Activated naive CD4-positive, alpha-beta T cell treated with anti-CD3 and anti-CD28 coated beads, Interleukin-2, amount 10 ng/mL, durations not matched to agents 7 days and 5 days (primary cell): ENCODE data around the gene ST3GAL2.

ENCODE experiments used
- CTCF ChIA-PET: fragments of 350-600 bp; sonication (Branson Sonifier 250); formaldehyde crosslinking; loops from one replicate; lab custom pipeline; 2021; ENCODE audit warnings: antibody characterized with exemption; lab: Charles Lee
- DNase-seq: peaks from one replicate; pipeline ENCODE4 v3.0.0-alpha.2; 2020
- H3K27ac Mint-ChIP-seq: one replicate; pipeline ENCODE4 v1.8.0; 2021; ENCODE audit warnings: mild to moderate bottlenecking, moderate library complexity, mixed read lengths
- H3K27me3 Mint-ChIP-seq: one replicate; pipeline ENCODE4 v1.8.0; 2021; ENCODE audit warnings: mild to moderate bottlenecking, mixed read lengths
- H3K36me3 Mint-ChIP-seq: one replicate; pipeline ENCODE4 v1.8.0; 2021; ENCODE audit warnings: mixed read lengths
- H3K4me1 Mint-ChIP-seq: one replicate; pipeline ENCODE4 v1.8.0; 2021; ENCODE audit warnings: mixed read lengths
- H3K4me3 Mint-ChIP-seq: one replicate; pipeline ENCODE4 v1.8.0; 2021; ENCODE audit warnings: mild to moderate bottlenecking, moderate library complexity, mixed read lengths
- H3K9me3 Mint-ChIP-seq: one replicate; pipeline ENCODE4 v1.8.0; 2021; ENCODE audit warnings: mixed read lengths

Gene ST3GAL2

GRCh38 chr16:70402916-70403659 lies 35.8 kb downstream of the ST3GAL2 start:
- H3K36me3 Mint-ChIP-seq, result peaks cover 15% of the 10 kb centered on the region
- no peak overlapping the region for H3K4me3 Mint-ChIP-seq
- H3K4me1 Mint-ChIP-seq, result peaks cover 53% of the 10 kb centered on the region
- CTCF ChIA-PET, result interaction anchor here (0.8 to 1.3 kb wide), 2 partner anchors 10 to 151 kb away, joined by 3 read pairs; partner anchors contain the start of gene EXOSC6
- no peak overlapping the region for H3K27ac Mint-ChIP-seq
- DNase-seq, result no peak
- H3K9me3 Mint-ChIP-seq, result no peaks in the 10 kb centered on the region
- no peaks in the 10 kb centered on the region for H3K27me3 Mint-ChIP-seq

GRCh38 chr16:70399951-70400350 lies 38.9 kb downstream of the ST3GAL2 start:
- peaks cover 31% of the 10 kb centered on the region for H3K4me1 Mint-ChIP-seq
- H3K4me3 Mint-ChIP-seq, result no peak overlapping the region
- H3K9me3 Mint-ChIP-seq, result no peaks in the 10 kb centered on the region
- DNase-seq, result no peak
- H3K36me3 Mint-ChIP-seq, result peaks cover 10% of the 10 kb centered on the region
- H3K27ac Mint-ChIP-seq, result no peak overlapping the region
- H3K27me3 Mint-ChIP-seq, result no peaks in the 10 kb centered on the region
- CTCF ChIA-PET, result interaction anchor here (1.8 kb wide), 1 partner anchor 8 kb away, joined by 6 read pairs; no protein-coding TSS in a partner anchor

GRCh38 chr16:70399381-70399780 lies 39.5 kb downstream of the ST3GAL2 start:
- CTCF ChIA-PET, result interaction anchor here (0.8 kb wide), 1 partner anchor 9 kb away, joined by 3 read pairs; no protein-coding TSS in a partner anchor
- Mint-ChIP-seq H3K36me3 (peaks cover 10% of the 10 kb centered on the region), H3K4me1 (peaks cover 25% of the 10 kb centered on the region)

GRCh38 chr16:70398177-70398743 lies 40.6 kb downstream of the ST3GAL2 start:
- Mint-ChIP-seq H3K27ac (no peak overlapping the region), H3K27me3 (no peaks in the 10 kb centered on the region), H3K4me3 (no peak overlapping the region), H3K9me3 (no peaks in the 10 kb centered on the region), H3K4me1 (peaks cover 15% of the 10 kb centered on the region), H3K36me3 (peaks cover 10% of the 10 kb centered on the region)
- CTCF ChIA-PET, result interaction anchor here (0.6 to 1.6 kb wide), 4 partner anchors 8 to 71 kb away, joined by 3 to 4 read pairs (median 3); no protein-coding TSS in a partner anchor
- no peak for DNase-seq

More at GRCh38 chr16:70399381-70399780, 39.5 kb downstream of the ST3GAL2 start:
- Mint-ChIP-seq H3K27me3 (no peaks in the 10 kb centered on the region), H3K4me3 (no peak overlapping the region), H3K27ac (no peak overlapping the region), H3K9me3 (no peaks in the 10 kb centered on the region)
- no peak for DNase-seq

- Mint-ChIP-seq H3K36me3 (peaks cover 5% of the 10 kb centered on the region), H3K27ac (no peak overlapping the region), H3K9me3 (no peaks in the 10 kb centered on the region), H3K27me3 (no peaks in the 10 kb centered on the region), H3K4me1 (peaks cover 5% of the 10 kb centered on the region), H3K4me3 (no peak overlapping the region)
- DNase-seq, result no peak
- CTCF ChIA-PET, result interaction anchor here (0.7 to 1.6 kb wide), 3 partner anchors 15 to 82 kb away, joined by 3 to 5 read pairs (median 4); no protein-coding TSS in a partner anchor
These were observed 42.5 kb downstream of the ST3GAL2 start for GRCh38 chr16:70396246-70396904.

GRCh38 chr16:70395345-70395901 lies 43.5 kb downstream of the ST3GAL2 start:
- CTCF ChIA-PET, result interaction anchor here (0.6 to 2.0 kb wide), 9 partner anchors 13 to 259 kb away, joined by 3 to 14 read pairs (median 3); partner anchors contain the start of gene FCSK
- H3K36me3 Mint-ChIP-seq, result peaks cover 5% of the 10 kb centered on the region
- H3K4me3 Mint-ChIP-seq, result no peak overlapping the region
- H3K27me3 Mint-ChIP-seq, result no peaks in the 10 kb centered on the region
- H3K4me1 Mint-ChIP-seq, result no peaks in the 10 kb centered on the region
- peak overlapping the region; percentile 38 for H3K27ac Mint-ChIP-seq
- H3K9me3 Mint-ChIP-seq, result no peaks in the 10 kb centered on the region
- DNase-seq, result peak; percentile 71

- Mint-ChIP-seq H3K4me1 (no peaks in the 10 kb centered on the region), H3K9me3 (no peaks in the 10 kb centered on the region), H3K4me3 (no peak overlapping the region), H3K36me3 (peaks cover 5% of the 10 kb centered on the region), H3K27ac (no peak overlapping the region), H3K27me3 (no peaks in the 10 kb centered on the region)
- DNase-seq, result no peak
- CTCF ChIA-PET, result interaction anchor here (0.6 to 2.0 kb wide), 12 partner anchors 13 to 260 kb away, joined by 3 to 14 read pairs (median 4); partner anchors contain the start of gene FCSK
These were observed 44.0 kb downstream of the ST3GAL2 start for GRCh38 chr16:70394853-70395252.

GRCh38 chr16:70393662-70394061 lies 45.2 kb downstream of the ST3GAL2 start:
- Mint-ChIP-seq H3K36me3 (peaks cover 5% of the 10 kb centered on the region), H3K27me3 (no peaks in the 10 kb centered on the region), H3K27ac (no peak overlapping the region), H3K4me1 (no peaks in the 10 kb centered on the region), H3K9me3 (no peaks in the 10 kb centered on the region), H3K4me3 (no peak overlapping the region)
- CTCF ChIA-PET, result interaction anchor here (0.8 to 2.0 kb wide), 11 partner anchors 9 to 261 kb away, joined by 3 to 14 read pairs (median 4); partner anchors contain the start of gene FCSK
- DNase-seq, result no peak

- H3K27ac Mint-ChIP-seq, result no peak overlapping the region
- H3K4me3 Mint-ChIP-seq, result no peak overlapping the region
- H3K9me3 Mint-ChIP-seq, result no peaks in the 10 kb centered on the region
- peaks cover 10% of the 10 kb centered on the region for H3K36me3 Mint-ChIP-seq
- no peak for DNase-seq
- H3K4me1 Mint-ChIP-seq, result no peaks in the 10 kb centered on the region
- CTCF ChIA-PET, result interaction anchor here (1.2 to 1.8 kb wide), 5 partner anchors 8 to 31 kb away, joined by 3 to 6 read pairs (median 4); no protein-coding TSS in a partner anchor
- H3K27me3 Mint-ChIP-seq, result no peaks in the 10 kb centered on the region
These were observed 46.3 kb downstream of the ST3GAL2 start for GRCh38 chr16:70392606-70393005.

GRCh38 chr16:70391881-70392481 lies 46.9 kb downstream of the ST3GAL2 start:
- no peaks in the 10 kb centered on the region for H3K27me3 Mint-ChIP-seq
- no peak for DNase-seq
- peaks cover 10% of the 10 kb centered on the region for H3K36me3 Mint-ChIP-seq
- CTCF ChIA-PET, result interaction anchor here (1.2 to 1.8 kb wide), 4 partner anchors 9 to 31 kb away, joined by 3 to 6 read pairs (median 4); no protein-coding TSS in a partner anchor
- H3K4me3 Mint-ChIP-seq, result no peak overlapping the region
- no peak overlapping the region for H3K27ac Mint-ChIP-seq
- H3K9me3 Mint-ChIP-seq, result no peaks in the 10 kb centered on the region
- no peaks in the 10 kb centered on the region for H3K4me1 Mint-ChIP-seq

- Mint-ChIP-seq H3K27ac (no peak overlapping the region), H3K4me1 (no peaks in the 10 kb centered on the region), H3K36me3 (peaks cover 10% of the 10 kb centered on the region), H3K27me3 (no peaks in the 10 kb centered on the region), H3K4me3 (no peak overlapping the region), H3K9me3 (no peaks in the 10 kb centered on the region)
- no peak for DNase-seq
- CTCF ChIA-PET, result interaction anchor here (1.4 to 1.8 kb wide), 3 partner anchors 9 to 32 kb away, joined by 3 to 6 read pairs (median 3); no protein-coding TSS in a partner anchor
These were observed 47.5 kb downstream of the ST3GAL2 start for GRCh38 chr16:70391446-70391845.

GRCh38 chr16:70390774-70391173 lies 48.1 kb downstream of the ST3GAL2 start:
- no peak for DNase-seq
- no peak overlapping the region for H3K4me3 Mint-ChIP-seq
- H3K27me3 Mint-ChIP-seq, result no peaks in the 10 kb centered on the region
- CTCF ChIA-PET, result interaction anchor here (0.6 to 1.4 kb wide), 2 partner anchors 8 to 27 kb away, joined by 3 read pairs; no protein-coding TSS in a partner anchor
- H3K27ac Mint-ChIP-seq, result no peak overlapping the region
- no peaks in the 10 kb centered on the region for H3K4me1 Mint-ChIP-seq
- peaks cover 11% of the 10 kb centered on the region for H3K36me3 Mint-ChIP-seq
- no peaks in the 10 kb centered on the region for H3K9me3 Mint-ChIP-seq

GRCh38 chr16:70388006-70388680 lies 50.8 kb downstream of the ST3GAL2 start:
- no peak for DNase-seq
- peaks cover 12% of the 10 kb centered on the region for H3K36me3 Mint-ChIP-seq

More at GRCh38 chr16:70388006-70388680, 50.8 kb downstream of the ST3GAL2 start:
- Mint-ChIP-seq H3K9me3 (no peaks in the 10 kb centered on the region), H3K4me1 (no peaks in the 10 kb centered on the region), H3K27ac (no peak overlapping the region), H3K27me3 (no peaks in the 10 kb centered on the region), H3K4me3 (no peak overlapping the region)
- CTCF ChIA-PET, result no interaction called here
